ENCODE data around the gene RIN1. TPM values are rescaled to one million over a fixed set of nuclear protein-coding genes. Genes with fewer than 3 reads are reported as not detected.
"Not testable (repeated sequence)": the region's sequence is repeated elsewhere in the genome, so short reads cannot be mapped to it uniquely, and the experiment has no call there.

The RIN1 gene
- total RNA-seq, 8 experiments from 2014 or later = 0.60 to 24.5 (median 4.4) TPM

DNA sequence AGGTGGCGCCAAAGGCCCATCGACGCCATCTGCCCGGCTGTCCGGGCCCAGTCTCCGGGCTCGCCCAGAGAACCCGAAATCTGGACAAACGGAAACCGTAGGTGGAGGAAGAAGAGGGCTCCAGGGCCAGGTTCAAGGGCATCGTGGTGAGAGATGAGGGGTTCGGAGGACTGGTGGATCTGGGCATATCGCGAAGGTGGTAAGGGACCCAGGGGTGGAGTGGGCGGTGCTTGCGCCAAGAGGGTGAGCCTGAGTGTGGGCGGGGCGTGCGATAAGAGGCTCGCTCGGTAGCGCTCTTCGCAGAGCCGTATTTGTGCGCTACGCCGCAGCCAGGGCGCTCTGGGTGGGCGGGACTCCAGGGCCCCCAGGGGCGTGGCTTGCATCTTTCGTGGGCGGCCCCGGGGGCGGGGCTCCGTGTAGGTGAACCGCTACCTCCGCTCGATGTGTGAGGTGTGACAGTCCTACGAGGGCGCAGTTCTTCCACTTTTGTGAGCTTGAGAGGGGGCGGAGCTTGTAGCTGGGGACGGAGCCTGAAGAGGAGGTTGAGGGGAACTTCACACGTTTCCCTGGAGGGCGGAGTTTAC is 24.2 kb downstream of the RIN1 start:
- peak; percentile 34 to 72 (median 68) for ATAC-seq (replicated peaks in 6 of 8)
- Histone ChIP-seq H3K4me3 (peak overlapping the region; percentile 25 to 41 (median 39)), H3K4me1 (replicated peaks in 1 of 2) (peaks cover 15 to 21% of the 10 kb centered on the region in 2 donors), H3K27ac (peak overlapping the region; percentile 40 to 81)
- 0 to 5% (median 0%) methylated on average over 1 to 8 of the region's 44 CpGs; no CpG with 5 or more reads in 3 of the 10 experiments for WGBS, 10 experiments
- in situ Hi-C loops (cut with MboI; ENCODE audit: low pct_unique_long_range_greater_than_20kb in 2 of 9, low sequenced_read_pairs in 9 of 9, unreplicated experiment in 9 of 9) = no loop called here

DNA sequence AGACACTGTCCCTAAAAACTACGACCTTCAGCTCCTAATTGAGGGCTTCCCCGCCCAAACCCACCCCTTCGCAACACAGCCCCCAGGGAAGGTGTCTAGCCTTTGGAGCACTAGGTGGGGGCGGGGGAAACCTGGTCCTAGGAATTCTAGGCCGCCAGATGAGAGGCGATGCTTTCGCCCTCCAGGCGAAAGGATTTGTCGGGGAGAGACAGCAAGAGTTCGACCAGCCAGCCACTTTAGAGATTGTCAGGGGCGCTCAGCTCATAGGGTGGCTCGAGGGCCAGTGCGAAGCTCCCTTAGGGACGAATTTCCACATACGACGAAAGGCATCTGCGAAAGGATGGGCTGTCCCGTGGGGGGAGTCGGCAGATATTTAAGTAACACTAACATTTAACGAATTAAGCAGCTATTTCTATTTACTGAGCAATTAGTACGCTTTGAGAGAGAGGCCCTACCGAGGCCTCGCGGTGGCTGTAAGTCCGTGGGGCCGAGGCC is 24.7 kb downstream of the RIN1 start:
- H3K4me3 ChIP-seq = peak overlapping the region; percentile 25 to 41 (median 39)
- peak overlapping the region; percentile 40 to 81 for H3K27ac ChIP-seq
- ATAC-seq (replicated peaks in 6 of 8) = no peak
- in situ Hi-C loops (cut with MboI; ENCODE audit: low pct_unique_long_range_greater_than_20kb in 2 of 9, low sequenced_read_pairs in 9 of 9, unreplicated experiment in 9 of 9) = no loop called here
- WGBS, 10 experiments = 4 to 80% (median 17%) methylated on average over 4 to 9 of the region's 26 CpGs; no CpG with 5 or more reads in 5 of the 10 experiments
- H3K4me1 ChIP-seq (replicated peaks in 1 of 2) = peaks cover 10 to 15% of the 10 kb centered on the region in 2 donors

DNA sequence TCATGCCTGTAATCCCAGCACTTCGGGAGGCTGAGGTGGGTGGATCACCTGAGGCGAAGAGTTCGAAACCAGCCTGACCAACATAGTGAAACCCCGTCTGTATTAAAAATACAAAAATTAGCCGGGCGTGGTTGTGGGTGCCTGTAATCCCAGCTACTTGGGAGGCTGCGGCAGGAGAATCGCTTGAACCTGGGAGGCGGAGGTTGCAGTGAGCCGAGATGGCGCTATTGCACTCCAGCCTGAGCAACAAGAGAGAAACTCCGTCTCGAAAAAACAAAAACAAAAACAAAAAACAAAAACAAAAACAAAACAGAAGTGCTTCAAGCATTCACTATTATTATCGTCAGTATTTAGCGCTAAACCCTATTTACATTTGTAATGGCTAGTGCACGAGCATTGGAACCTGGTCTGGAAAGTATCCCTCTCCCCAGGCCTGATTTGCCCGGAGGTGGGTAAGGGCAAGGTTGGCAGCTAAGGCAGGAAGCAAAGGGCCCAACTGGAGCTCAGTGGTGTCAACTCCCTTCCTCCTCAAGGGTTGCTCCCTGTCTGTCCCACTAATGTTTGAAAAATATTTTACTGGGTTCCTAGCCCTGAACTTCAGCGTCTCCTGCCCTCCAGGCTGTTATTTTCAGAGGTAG is 25.3 kb downstream of the RIN1 start:
- ATAC-seq (replicated peaks in 6 of 8); H3K27ac ChIP-seq; H3K4me3 ChIP-seq; in situ Hi-C loops (cut with MboI; ENCODE audit: low pct_unique_long_range_greater_than_20kb in 2 of 9, low sequenced_read_pairs in 9 of 9, unreplicated experiment in 9 of 9): not testable (repeated sequence)
- WGBS, 10 experiments = 60 to 95% (median 86%) methylated on average over 4 to 16 of the region's 18 CpGs; no CpG with 5 or more reads in 1 of the 10 experiments
- H3K4me1 ChIP-seq (replicated peaks in 1 of 2) = peaks cover 8 to 13% of the 10 kb centered on the region in 2 donors

DNA sequence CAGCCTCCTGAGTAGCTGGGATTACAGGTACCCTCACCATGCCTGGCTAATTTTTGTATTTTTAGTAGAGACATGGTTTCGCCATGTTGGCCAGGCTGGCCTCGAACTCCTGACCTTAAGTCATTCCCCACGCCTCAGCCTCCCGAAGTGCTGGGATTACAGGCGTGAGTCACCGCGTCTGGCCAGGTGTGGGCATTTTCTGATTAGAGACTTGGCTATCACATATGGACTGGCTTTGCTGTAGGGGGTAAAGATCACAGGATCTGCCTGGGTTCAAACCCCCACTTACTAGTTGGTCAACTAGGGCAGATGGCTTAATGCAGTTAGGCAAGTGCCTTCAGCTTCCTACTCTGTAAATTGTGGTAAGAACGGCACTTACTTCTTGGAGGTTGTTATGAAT is 25.9 kb downstream of the RIN1 start:
- no peak overlapping the region for H3K4me3 ChIP-seq
- no peak for ATAC-seq (replicated peaks in 6 of 8)
- WGBS, 10 experiments = 47 to 92% (median 76%) methylated on average over 1 to 8 of the region's 8 CpGs; no CpG with 5 or more reads in 3 of the 10 experiments
- in situ Hi-C loops (cut with MboI; ENCODE audit: low pct_unique_long_range_greater_than_20kb in 2 of 9, low sequenced_read_pairs in 9 of 9, unreplicated experiment in 9 of 9) = no loop called here
- H3K27ac ChIP-seq = no peak overlapping the region
- peaks cover 8 to 13% of the 10 kb centered on the region in 2 donors for H3K4me1 ChIP-seq (replicated peaks in 1 of 2)

DNA sequence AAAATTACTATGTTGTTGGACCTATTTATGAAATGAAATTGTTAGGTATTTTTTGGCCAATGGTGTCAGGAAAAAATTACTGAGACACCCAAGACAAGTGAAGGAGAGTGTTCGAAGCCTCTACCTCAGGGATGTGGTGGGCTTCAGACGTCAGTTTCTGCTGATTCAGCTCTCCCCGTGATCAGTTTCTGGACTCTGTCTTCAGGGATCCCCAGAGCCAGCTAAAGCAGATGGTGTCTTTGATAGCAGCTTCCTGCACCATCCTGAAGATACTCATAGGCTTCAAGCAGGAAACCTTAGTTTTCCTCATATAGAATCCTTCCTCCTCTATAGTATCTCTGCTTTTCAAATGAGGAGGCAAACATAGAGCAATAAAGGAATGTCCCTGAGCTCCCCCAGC is 26.8 kb downstream of the RIN1 start:
- no peak overlapping the region for H3K27ac ChIP-seq
- no peak for ATAC-seq (replicated peaks in 6 of 8)
- in situ Hi-C loops (cut with MboI; ENCODE audit: low pct_unique_long_range_greater_than_20kb in 2 of 9, low sequenced_read_pairs in 9 of 9, unreplicated experiment in 9 of 9) = no loop called here
- peaks cover 8 to 13% of the 10 kb centered on the region in 2 donors for H3K4me1 ChIP-seq (replicated peaks in 1 of 2)
- H3K4me3 ChIP-seq = no peak overlapping the region
- WGBS, 10 experiments = 20 to 85% (median 41%) methylated on average over 1 to 3 of the region's 3 CpGs; no CpG with 5 or more reads in 3 of the 10 experiments

DNA sequence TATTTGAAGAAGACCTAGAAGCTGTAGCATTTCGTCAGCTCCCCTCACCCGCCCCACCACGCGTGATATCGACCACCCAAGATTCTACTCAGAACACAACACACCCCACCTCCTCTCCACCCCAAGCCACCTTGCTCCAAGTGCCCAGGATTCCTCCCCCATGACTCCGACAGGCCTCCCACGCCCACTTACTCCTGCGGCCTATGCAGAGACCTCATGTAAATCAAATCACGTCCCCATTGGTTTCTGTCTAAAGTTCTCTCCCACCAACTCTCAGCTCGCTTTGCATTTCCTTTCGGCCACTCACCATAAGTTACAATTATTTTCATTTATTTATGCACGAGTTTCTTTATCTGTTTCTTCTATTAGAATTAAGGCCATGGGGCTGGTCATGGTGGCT is 33.6 kb downstream of the RIN1 start:
- in situ Hi-C loops (cut with MboI; ENCODE audit: low pct_unique_long_range_greater_than_20kb in 2 of 9, low sequenced_read_pairs in 9 of 9, unreplicated experiment in 9 of 9) = no loop called here
- Histone ChIP-seq H3K4me3 (no peak overlapping the region), H3K27ac (no peak overlapping the region), H3K4me1 (replicated peaks in 1 of 2) (no peaks in the 10 kb centered on the region)
- 40 to 100% (median 82%) methylated on average over 1 to 8 of the region's 12 CpGs; no CpG with 5 or more reads in 2 of the 10 experiments for WGBS, 10 experiments
- no peak for ATAC-seq (replicated peaks in 6 of 8)

DNA sequence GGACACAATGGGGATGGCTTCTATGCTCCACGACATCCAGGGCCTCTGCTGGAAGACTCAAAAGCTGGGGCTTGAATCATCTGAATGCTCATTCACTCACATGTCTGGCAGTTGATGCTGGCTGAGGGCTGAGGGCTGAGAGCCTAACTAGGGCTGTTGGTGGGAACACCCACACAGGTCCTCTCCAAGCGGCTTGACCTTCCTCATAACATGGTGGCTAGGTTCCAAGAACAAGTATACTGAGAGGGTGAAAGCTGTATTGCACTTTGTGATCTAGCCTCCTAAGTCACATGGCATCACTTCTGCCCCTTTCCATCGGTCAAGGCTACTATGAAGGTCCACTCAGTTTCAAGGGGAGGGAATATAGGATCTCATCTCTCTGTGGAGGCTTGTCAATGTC is 37.0 kb downstream of the RIN1 start:
- WGBS, 10 experiments = 40 to 100% (median 75%) methylated on average over 1 to 3 of the region's 3 CpGs; no CpG with 5 or more reads in 4 of the 10 experiments
- no peak for ATAC-seq (replicated peaks in 6 of 8)
- H3K4me3 ChIP-seq = no peak overlapping the region
- H3K27ac ChIP-seq = no peak overlapping the region
- no peaks in the 10 kb centered on the region for H3K4me1 ChIP-seq (replicated peaks in 1 of 2)
- in situ Hi-C loops (cut with MboI; ENCODE audit: low pct_unique_long_range_greater_than_20kb in 2 of 9, low sequenced_read_pairs in 9 of 9, unreplicated experiment in 9 of 9) = no loop called here

DNA sequence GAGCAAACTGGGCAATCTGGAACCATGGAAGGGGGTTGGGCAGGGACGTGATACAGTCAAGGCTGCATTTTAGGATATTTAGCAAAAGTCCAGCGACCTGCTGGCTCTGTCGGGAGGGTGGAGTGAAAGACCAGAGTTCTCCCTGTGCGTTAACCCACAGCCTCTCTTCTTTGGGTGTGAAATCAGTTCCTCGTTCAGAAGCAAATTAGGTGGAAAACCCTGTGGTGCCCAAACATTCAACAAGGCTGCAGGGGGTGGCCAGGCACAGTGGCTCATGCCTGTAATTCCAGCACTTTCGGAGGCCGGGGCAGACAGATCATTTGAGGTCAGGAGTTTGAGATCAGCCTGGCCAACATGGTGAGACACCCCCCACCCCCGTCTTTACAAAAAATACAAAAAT is 38.6 kb downstream of the RIN1 start:
- 0 to 73% (median 41%) methylated on average over 1 to 8 of the region's 8 CpGs; no CpG with 5 or more reads in 3 of the 10 experiments for WGBS, 10 experiments
- ATAC-seq (replicated peaks in 6 of 8) = no peak

DNA sequence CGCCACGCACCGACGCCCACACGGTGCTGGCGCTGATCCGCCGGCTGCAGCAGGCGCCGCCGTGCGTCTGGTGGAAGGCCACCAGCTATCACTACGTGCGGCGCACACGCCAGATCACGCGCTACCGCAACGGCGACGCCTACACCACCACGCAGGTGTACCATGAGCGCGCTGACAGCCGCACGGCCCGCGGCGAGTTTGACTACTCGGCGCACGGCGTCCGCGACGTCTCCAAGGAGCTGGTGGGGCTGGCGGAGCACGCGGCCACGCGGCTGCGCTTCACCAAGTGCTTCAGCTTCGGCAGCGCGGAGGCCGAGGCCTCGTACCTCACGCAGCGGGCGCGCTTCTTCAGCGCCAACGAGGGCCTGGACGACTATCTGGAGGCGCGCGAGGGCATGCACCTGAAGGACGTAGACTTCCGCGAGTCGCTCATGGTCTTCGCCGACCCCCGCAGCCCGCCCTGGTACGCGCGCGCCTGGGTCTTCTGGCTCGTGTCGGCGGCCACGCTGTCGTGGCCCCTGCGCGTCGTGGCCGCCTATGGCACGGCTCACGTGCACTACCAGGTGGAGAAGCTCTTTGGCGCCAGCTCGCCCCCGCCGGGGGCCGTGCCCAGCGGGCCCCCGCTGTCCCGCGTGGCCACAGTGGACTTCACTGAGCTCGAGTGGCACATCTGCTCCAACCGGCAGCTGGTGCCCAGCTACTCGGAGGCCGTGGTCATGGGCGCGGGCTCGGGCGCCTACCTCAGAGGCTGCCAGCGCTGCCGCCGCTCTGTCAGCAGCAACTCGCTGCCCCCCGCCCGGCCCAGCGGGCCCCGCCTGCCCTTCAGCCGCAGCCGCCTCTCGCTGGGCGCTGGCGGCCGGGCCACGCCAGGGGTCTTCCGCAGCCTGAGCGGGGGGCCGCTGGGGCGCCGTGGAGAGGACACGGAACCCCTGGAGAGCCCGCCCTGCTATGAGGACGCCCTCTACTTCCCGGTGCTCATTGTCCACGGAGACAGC is 41.3 kb downstream of the RIN1 start:
- peaks cover 5 to 25% of the 10 kb centered on the region in 2 donors for H3K4me1 ChIP-seq (replicated peaks in 1 of 2)
- WGBS, 10 experiments = 90 to 95% (median 94%) methylated on average over 4 to 28 of the region's 123 CpGs; no CpG with 5 or more reads in 6 of the 10 experiments
- no peak overlapping the region for H3K4me3 ChIP-seq
- in situ Hi-C loops (cut with MboI; ENCODE audit: low pct_unique_long_range_greater_than_20kb in 2 of 9, low sequenced_read_pairs in 9 of 9, unreplicated experiment in 9 of 9) = no loop called here
- ATAC-seq (replicated peaks in 6 of 8) = no peak
- H3K27ac ChIP-seq = no peak overlapping the region

More for the DNA sequence above, 38.6 kb downstream of the RIN1 start:
- in situ Hi-C loops (cut with MboI; ENCODE audit: low pct_unique_long_range_greater_than_20kb in 2 of 9, low sequenced_read_pairs in 9 of 9, unreplicated experiment in 9 of 9) = no loop called here
- Histone ChIP-seq H3K4me1 (replicated peaks in 1 of 2) (peaks cover 0 to 4% of the 10 kb centered on the region in 2 donors), H3K27ac (no peak overlapping the region), H3K4me3 (no peak overlapping the region)

DNA sequence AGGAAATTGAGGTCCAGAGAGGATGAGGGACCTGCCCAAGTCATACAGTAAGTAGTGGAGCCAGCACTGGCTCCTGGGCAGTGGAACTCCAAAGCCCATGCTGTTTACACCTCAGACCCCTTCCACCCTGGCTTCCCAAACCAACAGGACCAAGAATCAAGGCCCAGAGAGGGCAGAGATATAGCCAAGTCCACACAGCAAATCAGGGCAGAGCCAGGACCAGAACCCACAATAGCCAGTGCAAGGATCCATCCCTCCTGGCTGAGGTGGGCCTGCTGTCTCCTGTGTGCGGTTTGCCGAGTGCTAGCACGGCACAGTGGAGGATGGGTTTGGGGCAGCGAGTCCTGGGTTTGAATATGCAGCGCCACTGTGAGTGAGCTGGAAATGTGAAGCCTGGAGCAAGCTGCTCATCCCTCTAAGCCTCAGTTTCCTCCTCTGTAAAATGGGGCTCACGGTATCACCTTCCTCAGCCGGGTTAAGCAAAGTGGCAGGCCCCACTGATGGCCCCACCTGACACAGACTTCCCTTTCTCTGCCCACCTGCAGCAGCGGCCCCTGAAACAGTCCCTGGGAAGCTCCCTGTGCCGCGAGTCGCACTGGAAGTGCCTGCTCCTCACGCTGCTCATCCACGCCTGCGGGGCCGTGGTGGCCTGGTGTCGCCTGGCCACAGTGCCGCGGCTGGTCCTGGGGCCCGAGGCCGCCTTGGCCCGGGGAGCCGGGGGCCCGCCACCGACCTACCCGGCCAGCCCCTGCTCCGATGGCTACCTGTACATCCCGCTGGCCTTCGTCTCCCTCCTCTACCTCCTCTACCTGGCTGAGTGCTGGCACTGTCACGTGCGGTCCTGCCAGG is 42.2 kb downstream of the RIN1 start:
- no peak for ATAC-seq (replicated peaks in 6 of 8)

DNA sequence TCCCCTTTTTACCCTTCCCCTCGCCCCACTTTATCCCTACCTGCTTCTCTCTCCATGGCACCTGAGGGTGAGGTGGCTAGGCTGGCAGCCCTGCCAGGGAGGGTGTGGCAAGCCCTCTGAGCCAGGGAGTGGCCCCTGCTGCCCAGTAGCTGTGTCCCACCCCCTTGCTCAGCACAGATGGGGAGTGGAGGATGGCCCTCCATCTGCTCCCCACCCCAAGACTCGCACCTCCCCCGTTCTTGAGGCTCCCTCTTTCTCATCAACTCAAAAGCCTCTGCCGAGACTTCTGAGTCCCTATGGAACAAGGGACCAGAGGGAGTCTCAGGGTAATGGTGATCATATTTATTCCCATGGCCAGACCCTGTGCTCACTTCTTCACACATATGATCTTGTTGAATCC is 42.9 kb downstream of the RIN1 start:
- H3K4me3 ChIP-seq = no peak overlapping the region
- 44 to 73% (median 67%) methylated on average over 1 to 2 of the region's 4 CpGs; no CpG with 5 or more reads in 7 of the 10 experiments for whole genome bisulfite sequencing, 10 experiments
- in situ Hi-C loops (cut with MboI; ENCODE audit: low pct_unique_long_range_greater_than_20kb in 2 of 9, low sequenced_read_pairs in 9 of 9, unreplicated experiment in 9 of 9) = no loop called here
- ATAC-seq (replicated peaks in 6 of 8) = no peak
- peaks cover 7 to 28% of the 10 kb centered on the region in 2 donors for H3K4me1 ChIP-seq (replicated peaks in 1 of 2)
- no peak overlapping the region for H3K27ac ChIP-seq

More for the DNA sequence above, 42.2 kb downstream of the RIN1 start:
- peaks cover 7 to 28% of the 10 kb centered on the region in 2 donors for H3K4me1 ChIP-seq (replicated peaks in 1 of 2)
- in situ Hi-C loops (cut with MboI; ENCODE audit: low pct_unique_long_range_greater_than_20kb in 2 of 9, low sequenced_read_pairs in 9 of 9, unreplicated experiment in 9 of 9) = no loop called here
- H3K27ac ChIP-seq = no peak overlapping the region
- 65 to 100% (median 80%) methylated on average over 2 to 15 of the region's 30 CpGs; no CpG with 5 or more reads in 5 of the 10 experiments for WGBS, 10 experiments
- H3K4me3 ChIP-seq = no peak overlapping the region

Data from motor neuron (in vitro differentiated cells).